ENCODE measurements around the gene DOCK9.

DNA sequence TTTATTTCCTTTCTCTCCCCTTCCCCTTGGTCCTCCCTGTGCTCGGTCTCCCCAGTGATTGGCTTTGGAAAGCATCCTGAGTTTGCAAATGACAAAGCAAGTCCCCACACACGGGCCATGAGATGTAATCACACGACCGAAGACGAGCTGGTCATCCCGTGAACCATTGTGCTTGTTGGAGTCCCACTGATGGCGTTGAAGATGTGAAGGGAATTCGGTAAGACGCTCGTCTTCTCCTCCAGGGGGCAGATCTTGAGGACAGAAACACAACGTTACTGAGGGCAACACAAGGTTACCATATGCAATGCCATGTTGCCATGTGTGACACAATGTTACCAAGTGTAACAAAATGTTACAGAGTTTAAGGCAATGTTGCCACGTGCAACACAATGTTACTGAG, 183.4 kb downstream of the DOCK9 start:
- TF ChIP-seq POLR2A (IDR thresholded peaks at IDR 0.05; ENCODE audit: low read depth, low read length) (no peak), POLR2AphosphoS5 (IDR thresholded peaks at IDR 0.05; ENCODE audit: low read depth, low read length) (no peak), TAF1 (IDR thresholded peaks at IDR 0.05; ENCODE audit: low read depth, low read length) (no peak), SPI1 (IDR thresholded peaks at IDR 0.05; ENCODE audit: low read depth, low read length) (no peak), POU2F2 (IDR thresholded peaks at IDR 0.05; ENCODE audit: low read depth, low read length) (no peak)
